SU-DHL-6 (cell line): Measurements from ENCODE around the gene POLR1A.
A peak's percentile ranks its signal among the peaks of the same experiment; 100 is the strongest.

Experiments used
- H2AFZ ChIP-seq: fragments of 200-600 bp; sonication (generic); 2 replicates; pipeline ENCODE4 v1.6.1; 2014; ENCODE audit warnings: low read depth, mild to moderate bottlenecking, moderate library complexity, mixed read lengths, antibody characterized with exemption, low read length; ENCODE audit not compliant: severe bottlenecking
- H3F3A ChIP-seq: fragments of 200-600 bp; shearing (Covaris generic); 2 replicates; pipeline ENCODE4 v1.6.0; 2016; ENCODE audit warnings: antibody characterized with exemption, mild to moderate bottlenecking; ENCODE audit not compliant: insufficient read depth
- H3K27ac ChIP-seq: fragments of 200-600 bp; sonication (generic); 2 replicates; pipeline ENCODE4 v1.5.1; 2016; ENCODE audit warnings: low read depth, mild to moderate bottlenecking, low read length, moderate library complexity, mixed read lengths
- H3K27me3 ChIP-seq: fragments of 200-600 bp; sonication (generic), shearing (Covaris generic); 2 replicates; pipeline ENCODE4 v1.6.0; 2014; ENCODE audit warnings: mild to moderate bottlenecking, low read length
- H3K36me3 ChIP-seq: fragments of 200-600 bp; sonication (generic); 2 replicates; pipeline ENCODE4 v1.6.1; 2014; ENCODE audit warnings: mild to moderate bottlenecking, low read length, mixed read lengths
- H3K4me2 ChIP-seq: fragments of 300-600, 200-600 bp; shearing (Covaris generic), sonication (generic); 2 replicates; pipeline ENCODE4 v1.6.0; 2014; ENCODE audit warnings: low read length, low read depth, mild to moderate bottlenecking; ENCODE audit not compliant: poor library complexity, severe bottlenecking
- H3K4me3 ChIP-seq: fragments of 200-600 bp; sonication (generic); 2 replicates; pipeline ENCODE4 v1.5.1; 2014; ENCODE audit warnings: antibody characterized with exemption, low read length, mild to moderate bottlenecking, mixed read lengths; ENCODE audit not compliant: insufficient read depth, poor library complexity, severe bottlenecking
- H3K79me2 ChIP-seq: fragments of 200-600 bp; sonication (generic); 2 replicates; pipeline ENCODE4 v1.6.1; 2014; ENCODE audit warnings: mild to moderate bottlenecking, low read length, moderate library complexity; ENCODE audit not compliant: insufficient read depth
- H3K9ac ChIP-seq: fragments of 200-600 bp; sonication (generic); 2 replicates; pipeline ENCODE4 v1.7.0; 2014; ENCODE audit warnings: mild to moderate bottlenecking, low read length
- H3K9me2 ChIP-seq: fragments of 200-600 bp; sonication (generic); replicated peaks from 2 replicates; pipeline ENCODE4 v1.6.1; 2014; ENCODE audit warnings: low read length; ENCODE audit not compliant: insufficient read depth
- H3K9me3 ChIP-seq: fragments of 200-600 bp; sonication (generic); 2 replicates; pipeline ENCODE4 v1.6.1; 2014; ENCODE audit warnings: low read length, mixed read lengths; ENCODE audit not compliant: insufficient read depth
- H4K20me1 ChIP-seq: fragments of 200-600 bp; sonication (generic); 2 replicates; pipeline ENCODE4 v1.6.1; 2014; ENCODE audit warnings: low read depth, mild to moderate bottlenecking, antibody characterized with exemption, low read length, moderate library complexity, mixed read lengths
- CTCF ChIP-seq: fragments of 200-600 bp; sonication (generic); IDR thresholded peaks from one replicate; pipeline ENCODE4 v1.5.1; 2017; ENCODE audit warnings: antibody characterized with exemption, mild to moderate bottlenecking, low read length, moderate library complexity; ENCODE audit not compliant: insufficient read depth, poor library complexity, severe bottlenecking
- EZH2phosphoT487 ChIP-seq: fragments of 200-600 bp; sonication (generic), shearing (Covaris generic); conservative IDR thresholded peaks from 2 replicates; pipeline ENCODE4 v1.6.1; 2018; ENCODE audit warnings: mild to moderate bottlenecking, antibody characterized with exemption, low read length, moderate library complexity, mixed read lengths

The POLR1A gene

GRCh38 chr2:86025229-86025820 is 80.4 kb downstream of the POLR1A start:
- TF ChIP-seq EZH2phosphoT487 (no peak), CTCF (no peak)
- no peaks in the 10 kb centered on the region for H4K20me1 ChIP-seq
- H3K36me3 ChIP-seq: no peaks in the 10 kb centered on the region
- no peak overlapping the region for H3K9ac ChIP-seq
- no peak overlapping the region for H3K4me3 ChIP-seq
- no peak overlapping the region for H3K27ac ChIP-seq
- no peaks in the 10 kb centered on the region for H3K27me3 ChIP-seq
- H3K4me2 ChIP-seq: no peak overlapping the region
- H3K9me3 ChIP-seq: no peaks in the 10 kb centered on the region
- H3K79me2 ChIP-seq: no peaks in the 10 kb centered on the region
- no peaks in the 10 kb centered on the region for H3K9me2 ChIP-seq
- H2AFZ ChIP-seq: no peak overlapping the region
- H3F3A ChIP-seq: no peaks in the 10 kb centered on the region

- no peak for TF ChIP-seq EZH2phosphoT487
- no peak for TF ChIP-seq CTCF
- no peaks in the 10 kb centered on the region for H3F3A ChIP-seq
- no peaks in the 10 kb centered on the region for H3K9me2 ChIP-seq
- H3K4me3 ChIP-seq: no peak overlapping the region
- H3K36me3 ChIP-seq: no peaks in the 10 kb centered on the region
- H3K79me2 ChIP-seq: no peaks in the 10 kb centered on the region
- H3K9me3 ChIP-seq: no peaks in the 10 kb centered on the region
- no peaks in the 10 kb centered on the region for H4K20me1 ChIP-seq
- no peak overlapping the region for H3K9ac ChIP-seq
- peak overlapping the region; percentile 32 for H3K27ac ChIP-seq
- H3K4me2 ChIP-seq: no peak overlapping the region
- no peaks in the 10 kb centered on the region for H3K27me3 ChIP-seq
- no peak overlapping the region for H2AFZ ChIP-seq
Observed at GRCh38 chr2:86023366-86023712, 82.3 kb downstream of the POLR1A start.

GRCh38 chr2:86022661-86023365 is 82.9 kb downstream of the POLR1A start:
- Histone ChIP-seq H3K9ac (no peak overlapping the region), H3K27me3 (no peaks in the 10 kb centered on the region), H4K20me1 (no peaks in the 10 kb centered on the region), H3K9me3 (no peaks in the 10 kb centered on the region), H3K4me2 (no peak overlapping the region), H3K4me3 (no peak overlapping the region), H3K36me3 (no peaks in the 10 kb centered on the region), H3F3A (no peaks in the 10 kb centered on the region), H3K79me2 (no peaks in the 10 kb centered on the region), H3K9me2 (no peaks in the 10 kb centered on the region), H3K27ac (peak overlapping the region; percentile 32), H2AFZ (no peak overlapping the region)
- no peak for TF ChIP-seq EZH2phosphoT487
- TF ChIP-seq CTCF: no peak
